Endothelial cell of umbilical vein (primary cell): ENCODE results near the gene IL4I1.

Experiments used
- CTCF ChIP-seq, 2 donors: IDR thresholded peaks; 1 replicate in 1 of 2; 2 replicates in 1 of 2; pipeline ENCODE4 v1.5.1; 2011; ENCODE audit warnings: low read length in 2 of 2, mild to moderate bottlenecking in 2 of 2, moderate library complexity in 2 of 2, control low read depth in 1 of 2, inconsistent platforms in 1 of 2, low read depth in 1 of 2; ENCODE audit not compliant: insufficient read depth in 1 of 2; ENCODE audit errors: extremely low read depth in 1 of 2
- EZH2 ChIP-seq: IDR thresholded peaks from 2 replicates; pipeline ENCODE4 v1.6.1; 2012; ENCODE audit warnings: borderline replicate concordance, low read depth, mild to moderate bottlenecking, moderate library complexity, low read length, inconsistent platforms; ENCODE audit not compliant: severe bottlenecking
- FOS ChIP-seq: IDR thresholded peaks from 2 replicates; pipeline ENCODE4 v1.6.1; 2011; ENCODE audit warnings: mild to moderate bottlenecking, low read length, moderate library complexity, borderline replicate concordance; ENCODE audit not compliant: insufficient read depth
- JUN ChIP-seq: IDR thresholded peaks from 2 replicates; pipeline ENCODE4 v1.6.1; 2011; ENCODE audit warnings: borderline replicate concordance, low read depth; ENCODE audit not compliant: insufficient read length, insufficient read depth
- MAX ChIP-seq: IDR thresholded peaks from 2 replicates; pipeline ENCODE4 v1.6.1; 2011; ENCODE audit not compliant: insufficient read depth, insufficient read length
- POLR2A ChIP-seq: IDR thresholded peaks from 2 replicates; pipeline ENCODE4 v1.6.1; 2012; ENCODE audit warnings: low read depth, mild to moderate bottlenecking, control low read depth, low read length
- POLR2AphosphoS5 ChIP-seq: IDR thresholded peaks from 2 replicates; pipeline ENCODE4 v1.6.1; 2012; ENCODE audit warnings: low read depth, mild to moderate bottlenecking, control low read depth, low read length, moderate library complexity; ENCODE audit not compliant: insufficient read depth

- TF ChIP-seq CTCF (IDR thresholded peaks at IDR 0.05; ENCODE audit: extremely low read depth in 1 of 2, insufficient read depth in 1 of 2, low read depth in 1 of 2, low read length in 2 of 2): no peak
- TF ChIP-seq POLR2A: no peak
- no peak for TF ChIP-seq FOS
- TF ChIP-seq MAX: no peak
- TF ChIP-seq EZH2: no peak
- no peak for TF ChIP-seq POLR2AphosphoS5
- TF ChIP-seq JUN: no peak
Observed at GRCh38 chr19:49878744-49879070, 18.0 kb downstream of the IL4I1 start.
